AG04450 (cell line): ENCODE measurements around the gene KAT7. TPM values are rescaled to one million over a fixed set of nuclear protein-coding genes. Genes with fewer than 3 reads are reported as not detected.

Experiments
- CTCF ChIA-PET: fragments of 300-600, 350-600 bp; formaldehyde crosslinking; extraction: SDS; loops from one replicate; lab custom pipeline; 2022; ENCODE audit warnings: antibody characterized with exemption, inconsistent platforms; lab: Charles Lee
- POLR2A ChIA-PET: fragments of 350-600 bp; formaldehyde crosslinking; extraction: SDS; loops from one replicate; lab custom pipeline; 2021; ENCODE audit warnings: antibody characterized with exemption, inconsistent platforms; lab: Yijun Ruan, JAX
- DNase-seq: peaks from one replicate; pipeline ENCODE4 v3.0.0-alpha.2; 2011; ENCODE audit warnings: low read depth, low spot score
- H3K27ac ChIP-seq: one replicate; pipeline ENCODE4 v1.5.1; 2012; ENCODE audit warnings: low read depth, low read length, control low read depth
- H3K27me3 ChIP-seq: one replicate; pipeline ENCODE4 v1.6.0; 2012; ENCODE audit warnings: low read length; ENCODE audit not compliant: control insufficient read depth, insufficient read depth
- H3K4me3 ChIP-seq: 2 replicates; pipeline ENCODE4 v1.5.1; 2011; ENCODE audit warnings: mild to moderate bottlenecking, low read depth, low read length, control low read depth
- H3K9me3 ChIP-seq: 2 replicates; pipeline ENCODE4 v1.5.1; 2012; ENCODE audit warnings: low read length; ENCODE audit not compliant: control insufficient read depth, insufficient read depth
- polyA plus RNA-seq: library from polyadenylated mRNA; depleted of rRNA; stranded (reverse); fragments of >200 nt; gene quantifications from 2 replicates; pipeline ENCODE4 v1.2.3, GENCODE V29; 2011
- TF ChIP-seq, protein P1 (sequence below): IDR thresholded peaks from 2 replicates; pipeline ENCODE4 v1.5.1; 2011; ENCODE audit warnings: low read depth, low read length, control low read depth, inconsistent platforms

KAT7 gene
- polyA plus RNA-seq, 1 experiment: 27.0 TPM

DNA sequence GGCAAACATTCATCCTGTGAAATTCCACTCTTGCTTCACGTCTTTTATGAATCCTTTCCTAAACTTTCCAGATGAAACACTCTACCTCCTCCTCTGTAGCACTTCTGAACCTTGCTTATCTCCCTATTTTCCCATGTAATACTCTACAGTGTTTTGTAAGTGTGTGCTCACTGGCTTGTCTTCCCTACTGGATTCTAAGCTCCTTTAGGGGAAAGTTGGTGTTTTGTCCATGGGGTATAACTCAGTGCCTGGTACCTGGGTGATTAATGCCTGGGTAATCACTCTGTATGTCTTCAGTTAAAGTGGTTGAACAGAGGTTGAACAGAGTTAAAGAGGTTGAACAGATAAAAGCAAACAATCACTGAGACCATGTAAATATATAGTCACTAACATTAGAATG lies 3.8 kb upstream of the KAT7 start:
- H3K27ac ChIP-seq: no peak overlapping the region
- TF ChIP-seq, protein P1, sequence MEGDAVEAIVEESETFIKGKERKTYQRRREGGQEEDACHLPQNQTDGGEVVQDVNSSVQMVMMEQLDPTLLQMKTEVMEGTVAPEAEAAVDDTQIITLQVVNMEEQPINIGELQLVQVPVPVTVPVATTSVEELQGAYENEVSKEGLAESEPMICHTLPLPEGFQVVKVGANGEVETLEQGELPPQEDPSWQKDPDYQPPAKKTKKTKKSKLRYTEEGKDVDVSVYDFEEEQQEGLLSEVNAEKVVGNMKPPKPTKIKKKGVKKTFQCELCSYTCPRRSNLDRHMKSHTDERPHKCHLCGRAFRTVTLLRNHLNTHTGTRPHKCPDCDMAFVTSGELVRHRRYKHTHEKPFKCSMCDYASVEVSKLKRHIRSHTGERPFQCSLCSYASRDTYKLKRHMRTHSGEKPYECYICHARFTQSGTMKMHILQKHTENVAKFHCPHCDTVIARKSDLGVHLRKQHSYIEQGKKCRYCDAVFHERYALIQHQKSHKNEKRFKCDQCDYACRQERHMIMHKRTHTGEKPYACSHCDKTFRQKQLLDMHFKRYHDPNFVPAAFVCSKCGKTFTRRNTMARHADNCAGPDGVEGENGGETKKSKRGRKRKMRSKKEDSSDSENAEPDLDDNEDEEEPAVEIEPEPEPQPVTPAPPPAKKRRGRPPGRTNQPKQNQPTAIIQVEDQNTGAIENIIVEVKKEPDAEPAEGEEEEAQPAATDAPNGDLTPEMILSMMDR: no peak
- H3K9me3 ChIP-seq: peaks cover 2% of the 10 kb centered on the region; the same call in 1 of the 2 replicates
- DNase-seq: no peak
- ChIA-PET CTCF (interaction anchor here (1.1 kb wide), 1 partner anchor 227 kb away, joined by 3 read pairs; no protein-coding TSS in a partner anchor), POLR2A (interaction anchor here (0.6 kb wide), 1 partner anchor 20 kb away, joined by 4 read pairs; the partner anchor contains the start of gene FAM117A)
- no peaks in the 10 kb centered on the region for H3K27me3 ChIP-seq
- H3K4me3 ChIP-seq: no peak overlapping the region

DNA sequence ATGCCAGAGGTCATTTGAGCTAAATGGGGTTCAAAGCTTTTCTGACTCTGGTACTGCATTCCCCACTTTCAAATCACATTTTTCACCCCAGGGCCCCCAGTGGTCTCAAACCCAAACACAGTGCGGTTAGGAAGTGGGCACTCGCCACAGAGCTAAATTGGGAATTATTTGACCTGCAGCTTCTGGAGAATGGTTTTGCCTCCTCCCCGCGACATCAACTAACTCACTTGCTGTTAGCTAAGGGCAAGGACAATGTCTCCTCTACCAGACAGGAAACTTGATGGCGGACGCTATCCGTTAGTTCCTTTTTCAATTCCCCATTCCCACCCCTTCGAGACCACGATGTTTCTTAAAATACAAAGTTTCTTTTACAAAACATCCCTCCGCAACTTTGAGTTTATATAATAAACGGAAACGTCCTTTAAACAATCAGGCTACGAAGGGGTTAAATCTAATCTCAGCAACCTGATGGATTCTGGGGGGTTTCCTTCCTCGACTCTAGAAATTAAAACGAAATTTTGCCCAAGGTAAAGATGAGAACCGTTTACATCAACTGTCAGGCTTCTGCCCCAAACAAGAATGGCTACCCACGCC lies 500 bp upstream of the KAT7 start:
- Histone ChIP-seq H3K9me3 (peaks cover 2% of the 10 kb centered on the region; the same call in 1 of the 2 replicates), H3K27me3 (no peaks in the 10 kb centered on the region), H3K4me3 (peak overlapping the region; percentile 99), H3K27ac (peak overlapping the region; percentile 49)
- CTCF ChIA-PET: interaction anchor here (0.6 to 1.5 kb wide), 2 partner anchors 78 to 80 kb away, joined by 3 to 6 read pairs; partner anchors contain the start of gene SLC35B1
- DNase-seq: no peak
- TF ChIP-seq, protein P1: no peak
- POLR2A ChIA-PET: interaction anchor here (0.5 to 1.7 kb wide), 5 partner anchors 11 to 80 kb away, joined by 3 to 10 read pairs (median 4); partner anchors contain the start of genes FAM117A and SLC35B1

DNA sequence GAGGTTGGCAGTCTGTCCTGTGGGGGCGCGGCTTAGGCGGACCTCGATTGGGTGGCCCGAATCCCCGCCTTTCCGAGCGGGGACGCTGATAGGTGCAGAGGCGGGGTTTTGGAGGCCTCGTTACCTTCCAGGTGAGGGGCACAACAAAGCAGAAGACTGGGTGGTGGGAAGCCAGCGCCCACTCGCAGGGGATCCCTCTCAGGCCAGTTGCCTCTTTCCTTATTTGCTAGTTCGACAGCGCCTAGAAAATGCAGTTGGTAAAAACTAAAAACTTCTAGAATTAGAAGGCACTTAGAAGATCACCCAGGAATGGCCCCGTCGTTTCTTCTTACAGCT lies 730 bp downstream of the KAT7 start:
- H3K4me3 ChIP-seq: peak overlapping the region; percentile 99
- no peak for DNase-seq
- peaks cover 2% of the 10 kb centered on the region; the same call in 1 of the 2 replicates for H3K9me3 ChIP-seq
- ChIA-PET POLR2A (interaction anchor here (1.0 to 1.1 kb wide), 2 partner anchors 69 to 81 kb away, joined by 3 read pairs; partner anchors contain the start of gene SLC35B1), CTCF (no interaction called here)
- H3K27ac ChIP-seq: no peak overlapping the region
- TF ChIP-seq, protein P1: no peak
- H3K27me3 ChIP-seq: no peaks in the 10 kb centered on the region

DNA sequence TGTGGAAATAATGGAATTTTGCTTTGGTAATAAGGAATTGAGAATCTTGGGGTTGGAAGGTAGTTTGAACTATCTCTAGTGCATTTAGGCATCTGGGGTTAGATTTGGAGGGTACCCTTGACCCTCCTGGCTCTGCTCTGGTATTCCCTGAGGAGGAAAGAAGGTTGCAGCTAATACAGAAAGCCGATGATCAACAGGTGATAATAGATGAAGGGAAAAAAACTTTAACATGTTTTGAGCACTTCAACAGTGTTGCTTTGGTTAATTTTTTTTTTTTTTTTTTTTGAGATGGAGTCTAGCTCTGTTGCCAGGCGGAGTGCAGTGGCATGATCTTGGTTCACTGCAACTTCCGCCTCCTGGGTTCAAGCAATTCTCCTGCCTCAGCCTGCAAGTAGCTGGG lies 4.8 kb downstream of the KAT7 start:
- POLR2A ChIA-PET: no interaction called here
- CTCF ChIA-PET: interaction anchor here (0.6 to 0.7 kb wide), 2 partner anchors 204 to 878 kb away, joined by 3 to 6 read pairs; no protein-coding TSS in a partner anchor
- H3K27me3 ChIP-seq: no peaks in the 10 kb centered on the region
- no peak overlapping the region for H3K27ac ChIP-seq
- no peak for DNase-seq
- H3K4me3 ChIP-seq: no peak overlapping the region
- H3K9me3 ChIP-seq: peaks cover 2% of the 10 kb centered on the region; the same call in 1 of the 2 replicates
- TF ChIP-seq, protein P1: no peak

DNA sequence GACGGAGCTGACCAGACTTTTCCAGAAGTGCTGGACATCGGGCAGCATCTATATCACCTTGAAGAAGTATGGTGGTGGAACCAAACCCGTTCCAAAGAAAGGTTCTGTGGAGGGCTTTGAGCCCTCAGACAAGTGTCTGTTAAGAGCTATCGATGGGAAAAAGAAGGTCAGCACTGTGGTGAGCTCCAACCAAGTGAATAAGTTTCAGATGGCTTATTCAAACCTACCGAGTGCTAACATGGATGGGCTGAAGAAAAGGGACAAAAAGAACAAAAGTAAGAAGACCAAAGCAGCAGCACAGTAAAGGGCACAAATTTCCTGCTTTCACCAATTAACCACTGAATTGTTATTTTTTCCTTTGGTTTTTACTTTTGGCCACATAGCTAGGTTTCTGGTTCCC lies 6.9 kb downstream of the KAT7 start:
- Histone ChIP-seq H3K27me3 (no peaks in the 10 kb centered on the region), H3K27ac (no peak overlapping the region), H3K9me3 (no peaks in the 10 kb centered on the region), H3K4me3 (no peak overlapping the region)
- TF ChIP-seq, protein P1: no peak
- DNase-seq: no peak
- ChIA-PET POLR2A (no interaction called here), CTCF (interaction anchor here (0.8 kb wide), 1 partner anchor 202 kb away, joined by 3 read pairs; no protein-coding TSS in a partner anchor)
